GM12873 (cell line): Measurements from ENCODE around the gene SNX27.

ENCODE experiments used
- CTCF ChIP-seq: IDR thresholded peaks from 2 replicates; pipeline ENCODE4 v1.5.1; 2012; ENCODE audit warnings: low read depth, mild to moderate bottlenecking, moderate library complexity, low read length, control low read depth; ENCODE audit not compliant: insufficient read depth; ENCODE audit errors: missing control alignments

Gene SNX27

GRCh38 chr1:151701515-151701914 is 89.7 kb downstream of the SNX27 start:
- TF ChIP-seq CTCF, result no peak

GRCh38 chr1:151702936-151703335 is 91.1 kb downstream of the SNX27 start:
- TF ChIP-seq CTCF, result no peak

- TF ChIP-seq CTCF, result no peak
Measured at GRCh38 chr1:151703813-151704212, 92.0 kb downstream of the SNX27 start.

- no peak for TF ChIP-seq CTCF
Measured at GRCh38 chr1:151704246-151704645, 92.4 kb downstream of the SNX27 start.

- TF ChIP-seq CTCF, result no peak
Measured at GRCh38 chr1:151705146-151705545, 93.3 kb downstream of the SNX27 start.

GRCh38 chr1:151705753-151706463 is 94.1 kb downstream of the SNX27 start:
- TF ChIP-seq CTCF, result no peak

- no peak for TF ChIP-seq CTCF
Measured at GRCh38 chr1:151706464-151707415, 94.9 kb downstream of the SNX27 start.
